ENCODE measurements around the gene PDHA1. TPM values are rescaled to one million over a fixed set of nuclear protein-coding genes. Genes with fewer than 3 reads are reported as not detected.

The PDHA1 gene
- total RNA-seq, 1 experiment from 2014 or later: 214 TPM

DNA sequence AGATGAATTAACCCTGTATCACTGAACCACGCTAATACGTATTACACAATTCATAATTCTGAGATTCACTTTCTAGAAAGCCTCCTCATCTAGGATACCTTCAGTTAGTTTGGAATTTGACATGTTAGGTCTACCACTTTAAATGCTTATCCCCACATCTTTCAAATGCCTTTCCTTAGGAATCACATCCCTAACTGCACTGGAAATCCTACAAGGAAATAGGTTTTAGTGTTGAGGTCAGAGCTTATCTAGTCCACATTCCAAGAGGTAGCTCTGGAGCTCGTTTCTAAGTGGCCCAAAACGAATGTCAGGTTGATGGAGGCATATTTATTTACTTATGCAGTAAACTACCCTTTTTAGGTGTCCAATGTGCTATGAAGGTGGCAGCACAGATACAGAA lies 18.0 kb downstream of the PDHA1 start:
- no peak overlapping the region for H3T11ph ChIP-seq (ENCODE audit: low read length)
- no peak overlapping the region for H2BK5ac ChIP-seq (ENCODE audit: insufficient read length, low read length)
- H3K79me2 ChIP-seq (ENCODE audit: insufficient read depth, low read length): no peaks in the 10 kb centered on the region
- no peak overlapping the region for H4K8ac ChIP-seq (replicated peaks; ENCODE audit: insufficient read length, low read depth, low read length)
- no peak overlapping the region for H3K9ac ChIP-seq (ENCODE audit: extremely low read depth, insufficient read length, low read length)
- Mint-ChIP-seq H3K27me3 (ENCODE audit: low read depth) (no peaks in the 10 kb centered on the region), H3K4me3 (no peak overlapping the region), H3K27ac (no peak overlapping the region), H3K9me3 (peaks cover 70 to 83% of the 10 kb centered on the region in 2 experiments), H3K36me3 (ENCODE audit: insufficient read depth in 1 of 3, low read depth in 3 of 3) (peaks cover 30 to 67% (median 41%) of the 10 kb centered on the region in 3 experiments), H3K4me1 (no peaks in the 10 kb centered on the region)
- no peak overlapping the region for H3K27ac ChIP-seq (ENCODE audit: insufficient read length, low read depth, low read length)
- H3K27me3 ChIP-seq (ENCODE audit: insufficient read depth, low read length): no peaks in the 10 kb centered on the region
- no peak overlapping the region for H2BK20ac ChIP-seq (ENCODE audit: low read depth, low read length, poor library complexity, severe bottlenecking)
- no peak overlapping the region for H4K5ac ChIP-seq (ENCODE audit: insufficient read length, low read depth, low read length)
- no CpG with 5 or more reads among the region's 4 CpGs for WGBS (ENCODE audit: extremely low coverage, insufficient read length, low lambda C conversion rate)
- DNase-seq: no peak
- H3K4me2 ChIP-seq (ENCODE audit: insufficient read depth, insufficient read length, low read length): no peak overlapping the region
- no peak overlapping the region for H2AFZ ChIP-seq (ENCODE audit: low read length)
- H3K18ac ChIP-seq (ENCODE audit: insufficient read length, low read depth, low read length): no peak overlapping the region
- TF ChIP-seq, protein P1, sequence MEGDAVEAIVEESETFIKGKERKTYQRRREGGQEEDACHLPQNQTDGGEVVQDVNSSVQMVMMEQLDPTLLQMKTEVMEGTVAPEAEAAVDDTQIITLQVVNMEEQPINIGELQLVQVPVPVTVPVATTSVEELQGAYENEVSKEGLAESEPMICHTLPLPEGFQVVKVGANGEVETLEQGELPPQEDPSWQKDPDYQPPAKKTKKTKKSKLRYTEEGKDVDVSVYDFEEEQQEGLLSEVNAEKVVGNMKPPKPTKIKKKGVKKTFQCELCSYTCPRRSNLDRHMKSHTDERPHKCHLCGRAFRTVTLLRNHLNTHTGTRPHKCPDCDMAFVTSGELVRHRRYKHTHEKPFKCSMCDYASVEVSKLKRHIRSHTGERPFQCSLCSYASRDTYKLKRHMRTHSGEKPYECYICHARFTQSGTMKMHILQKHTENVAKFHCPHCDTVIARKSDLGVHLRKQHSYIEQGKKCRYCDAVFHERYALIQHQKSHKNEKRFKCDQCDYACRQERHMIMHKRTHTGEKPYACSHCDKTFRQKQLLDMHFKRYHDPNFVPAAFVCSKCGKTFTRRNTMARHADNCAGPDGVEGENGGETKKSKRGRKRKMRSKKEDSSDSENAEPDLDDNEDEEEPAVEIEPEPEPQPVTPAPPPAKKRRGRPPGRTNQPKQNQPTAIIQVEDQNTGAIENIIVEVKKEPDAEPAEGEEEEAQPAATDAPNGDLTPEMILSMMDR (conservative IDR thresholded peaks at IDR 0.05): no peak
- H3K23ac ChIP-seq (ENCODE audit: insufficient read length, low read depth, low read length): no peak overlapping the region
- no peak overlapping the region for H3K14ac ChIP-seq (ENCODE audit: insufficient read depth, low read length)
- H3K56ac ChIP-seq (ENCODE audit: insufficient read length, low read depth, low read length): no peak overlapping the region
- H3K9me3 ChIP-seq (ENCODE audit: control insufficient read depth, low read depth, low read length): peaks cover 58% of the 10 kb centered on the region
- H2BK120ac ChIP-seq (ENCODE audit: low read depth, low read length, poor library complexity, severe bottlenecking): no peak overlapping the region
- H3K23me2 ChIP-seq (ENCODE audit: insufficient read length, low read depth, low read length, poor library complexity, severe bottlenecking): no peaks in the 10 kb centered on the region
- no peaks in the 10 kb centered on the region for H3K79me1 ChIP-seq (ENCODE audit: insufficient read depth, low read depth, low read length, poor library complexity, severe bottlenecking)
- H2BK15ac ChIP-seq (ENCODE audit: low read depth, low read length): no peak overlapping the region
- H2BK12ac ChIP-seq (ENCODE audit: insufficient read length, low read depth, low read length): no peak overlapping the region
- H4K20me1 ChIP-seq (ENCODE audit: control insufficient read depth, insufficient read depth, insufficient read length): no peaks in the 10 kb centered on the region
- H3K4me1 ChIP-seq (ENCODE audit: insufficient read depth, low read length): no peaks in the 10 kb centered on the region
- H2AK5ac ChIP-seq (ENCODE audit: insufficient read length, low read length): no peak overlapping the region
- H3K4ac ChIP-seq (ENCODE audit: low read depth, low read length): no peak overlapping the region
- H4K91ac ChIP-seq (ENCODE audit: insufficient read length, low read depth, low read length): no peak overlapping the region

All from H9 (cell line).